ENCODE measurements around the gene LBX2.

Gene LBX2, protein sequence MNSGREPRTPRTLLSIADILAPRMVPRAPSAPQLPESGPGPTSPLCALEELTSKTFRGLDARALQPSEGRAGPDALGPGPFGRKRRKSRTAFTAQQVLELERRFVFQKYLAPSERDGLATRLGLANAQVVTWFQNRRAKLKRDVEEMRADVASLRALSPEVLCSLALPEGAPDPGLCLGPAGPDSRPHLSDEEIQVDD
- total RNA-seq = 0.75 to 3.2 (median 1.5) reads per million in 17 experiments

DNA sequence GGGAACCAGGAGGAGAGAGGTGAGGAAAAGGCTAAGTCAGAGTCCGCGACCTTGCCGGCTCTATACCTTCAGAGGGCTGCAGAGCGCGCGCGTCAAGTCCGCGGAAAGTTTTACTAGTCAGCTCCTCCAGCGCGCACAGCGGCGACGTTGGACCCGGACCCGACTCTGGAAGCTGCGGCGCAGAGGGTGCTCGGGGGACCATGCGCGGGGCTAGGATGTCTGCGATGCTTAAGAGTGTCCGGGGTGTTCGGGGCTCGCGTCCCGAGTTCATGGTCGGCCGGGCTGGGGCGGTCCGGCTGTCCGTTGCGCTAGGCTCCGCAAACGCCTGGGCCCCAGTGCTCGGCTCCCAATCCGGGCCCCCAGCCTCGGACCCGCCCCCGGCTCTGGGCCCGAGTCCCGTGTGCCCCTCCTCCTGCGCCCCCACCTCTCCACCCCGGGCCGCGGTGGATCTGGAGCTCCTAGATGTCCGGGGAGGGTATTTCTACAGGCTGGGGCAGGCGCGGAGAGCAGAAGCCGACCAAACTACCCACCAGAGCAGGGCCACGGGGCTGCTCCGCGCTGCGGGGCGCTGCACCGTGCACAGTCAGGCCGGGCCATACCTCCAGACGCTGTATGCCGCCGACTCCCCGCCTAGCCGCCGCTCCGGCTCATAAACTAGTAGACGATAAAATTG is at the start of gene LBX2:
Gene LBX2, minus strand, starts transcription at position 337 of the 673 bp plus-strand sequence. Its CDS starts 66 bp downstream, at position 271.
- DNase-seq = peak in 3 of 4 experiments; percentile 28 to 52 (median 36)

DNA sequence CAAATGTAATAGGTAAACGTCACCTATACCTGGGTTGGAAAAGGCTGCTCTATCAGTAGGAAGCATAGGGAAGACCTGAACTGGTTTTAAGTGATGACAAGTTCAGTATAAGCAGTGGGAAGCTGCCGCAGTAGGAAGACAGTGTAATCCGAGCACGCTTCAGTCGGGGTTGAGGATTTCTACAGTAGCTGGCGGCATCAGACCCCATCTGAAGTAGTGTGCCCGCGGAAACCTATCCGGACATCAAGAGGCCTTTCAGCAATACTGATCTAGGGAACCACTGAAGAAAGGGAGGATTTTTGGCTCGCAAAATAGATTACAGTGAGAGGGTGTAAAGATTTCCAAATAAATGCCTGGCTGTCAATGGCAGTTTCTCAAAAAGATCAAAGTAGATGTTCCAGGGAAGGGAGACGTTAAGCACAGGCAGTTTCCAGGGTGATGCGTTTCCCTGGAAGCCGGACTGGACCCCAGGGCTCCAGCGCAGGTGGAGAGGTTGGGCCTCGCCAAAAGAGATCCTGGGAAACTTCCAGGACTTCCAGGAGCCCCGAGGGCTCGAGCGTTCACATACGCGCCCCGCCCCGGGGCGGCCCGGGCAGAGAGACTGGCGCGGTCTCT is 49.0 kb upstream of the LBX2 start:
- no peak for DNase-seq

DNA sequence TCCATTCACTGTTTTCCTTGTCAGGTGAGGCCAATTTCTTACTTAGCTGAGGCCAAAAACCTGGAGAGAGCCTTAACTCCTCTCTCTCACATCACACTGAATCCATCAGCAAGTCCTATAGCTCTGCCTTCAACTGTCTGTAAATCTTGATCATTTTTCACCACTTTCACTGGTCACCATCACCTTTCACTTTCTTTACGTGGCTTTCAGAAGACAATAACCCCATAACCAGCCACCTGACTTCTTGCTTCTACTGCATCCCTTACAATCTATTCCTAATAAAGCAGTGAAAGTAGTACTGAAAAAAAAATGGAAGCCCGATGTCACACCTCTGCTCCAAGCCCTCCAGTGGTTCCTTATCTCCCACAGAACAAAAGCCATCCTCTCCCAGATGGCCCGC is 46.6 kb upstream of the LBX2 start:
- no peak for DNase-seq

DNA sequence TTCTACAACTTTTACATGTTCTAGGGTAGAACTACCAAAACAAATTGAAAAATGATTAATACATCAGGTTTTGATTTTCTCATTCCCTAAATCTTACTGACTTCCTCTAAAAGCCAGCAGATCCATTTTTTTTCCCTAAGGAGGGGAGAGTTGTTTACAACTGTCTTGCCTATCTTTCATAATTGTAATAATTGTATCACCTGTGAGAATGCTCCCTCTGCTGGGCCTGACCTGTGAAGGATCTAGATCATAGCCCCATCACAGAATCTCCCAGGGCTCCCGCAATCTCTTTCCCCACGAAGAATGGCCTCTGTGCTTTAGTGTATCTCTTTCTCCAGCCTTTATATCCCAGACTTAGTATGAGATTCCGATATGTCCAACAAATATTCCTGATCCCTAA is 45.2 kb upstream of the LBX2 start:
- DNase-seq = no peak

DNA sequence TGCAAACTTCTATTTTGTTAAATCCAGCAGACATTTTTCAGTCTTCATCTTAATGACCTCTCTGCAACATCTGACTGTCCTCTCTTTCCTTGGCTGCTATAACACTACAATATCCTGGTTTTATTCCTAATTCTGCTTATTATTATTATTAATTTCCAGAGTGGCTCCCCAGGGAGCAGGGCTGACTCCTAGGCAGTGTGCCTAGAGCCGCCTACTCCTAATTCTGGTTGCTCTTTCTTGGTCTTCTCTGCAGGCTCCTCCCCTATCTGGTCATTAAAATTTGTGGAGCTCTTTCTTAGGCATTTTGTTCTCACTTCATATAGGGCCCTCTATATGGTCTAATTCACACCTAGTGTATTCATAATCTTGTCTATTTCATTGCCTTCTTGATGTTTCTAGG is 43.6 kb upstream of the LBX2 start:
- DNase-seq = no peak

DNA sequence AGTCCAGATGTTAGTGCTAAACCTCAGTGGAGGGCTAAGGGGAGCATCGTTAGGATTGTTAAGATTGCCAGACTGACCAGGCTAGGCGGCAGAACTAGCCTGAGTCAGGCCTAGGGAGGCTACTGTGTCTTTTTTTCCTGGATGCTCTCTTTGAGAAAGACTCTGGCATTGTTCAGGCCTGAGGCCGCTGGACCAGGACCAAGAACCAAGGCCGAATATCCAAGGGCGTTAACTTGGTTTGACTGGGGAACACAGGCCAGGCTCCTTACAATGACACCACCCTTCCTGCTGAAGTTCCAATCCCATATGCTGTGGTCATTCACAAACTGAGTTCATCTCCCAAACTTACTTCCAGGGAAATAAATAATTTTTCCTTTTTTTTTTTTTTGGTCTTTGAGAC is 40.9 kb upstream of the LBX2 start:
- no peak for DNase-seq

DNA sequence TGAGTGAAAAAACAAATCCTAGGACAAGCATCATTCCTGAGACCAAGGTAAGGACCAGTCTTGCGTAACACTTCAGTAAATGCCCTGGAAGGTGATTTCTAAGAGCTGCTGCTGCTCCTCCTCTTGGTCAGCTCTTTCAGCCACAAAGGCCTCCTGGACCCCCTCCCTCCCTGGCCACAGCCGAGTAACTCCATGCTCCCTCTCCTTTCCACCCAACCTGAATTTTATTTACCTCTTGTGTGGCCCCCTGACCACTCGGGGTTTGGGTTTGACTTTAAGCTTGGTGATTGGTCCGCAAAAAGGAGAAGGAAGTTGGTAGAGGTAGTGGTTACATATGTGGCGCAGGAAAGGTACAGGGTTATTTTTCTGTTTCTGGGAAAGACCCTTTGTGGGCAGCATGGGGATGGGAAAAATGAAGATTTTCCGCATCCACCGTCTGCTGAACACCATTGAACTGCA is 39.5 kb upstream of the LBX2 start:
- DNase-seq = no peak

DNA sequence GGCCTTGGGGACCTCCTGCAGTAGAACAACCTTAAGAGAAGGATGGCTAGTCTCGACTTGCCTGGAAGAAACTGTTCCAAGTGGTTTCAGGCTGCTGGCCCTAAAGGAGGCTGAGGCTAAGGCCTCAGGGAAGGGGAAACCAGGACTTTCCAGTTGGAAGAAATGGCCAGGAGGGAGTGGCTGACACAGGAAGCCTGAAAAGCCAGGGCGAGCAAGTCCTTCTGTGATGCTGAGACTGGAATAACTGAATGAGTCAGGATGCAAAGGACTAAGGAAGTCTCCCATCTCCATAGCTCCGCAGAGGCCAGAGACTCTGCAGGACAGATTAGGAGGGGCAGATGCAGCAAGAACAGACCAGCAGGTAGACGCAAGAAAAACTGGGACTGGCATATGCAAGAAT is 37.7 kb upstream of the LBX2 start:
- no peak for DNase-seq

DNA sequence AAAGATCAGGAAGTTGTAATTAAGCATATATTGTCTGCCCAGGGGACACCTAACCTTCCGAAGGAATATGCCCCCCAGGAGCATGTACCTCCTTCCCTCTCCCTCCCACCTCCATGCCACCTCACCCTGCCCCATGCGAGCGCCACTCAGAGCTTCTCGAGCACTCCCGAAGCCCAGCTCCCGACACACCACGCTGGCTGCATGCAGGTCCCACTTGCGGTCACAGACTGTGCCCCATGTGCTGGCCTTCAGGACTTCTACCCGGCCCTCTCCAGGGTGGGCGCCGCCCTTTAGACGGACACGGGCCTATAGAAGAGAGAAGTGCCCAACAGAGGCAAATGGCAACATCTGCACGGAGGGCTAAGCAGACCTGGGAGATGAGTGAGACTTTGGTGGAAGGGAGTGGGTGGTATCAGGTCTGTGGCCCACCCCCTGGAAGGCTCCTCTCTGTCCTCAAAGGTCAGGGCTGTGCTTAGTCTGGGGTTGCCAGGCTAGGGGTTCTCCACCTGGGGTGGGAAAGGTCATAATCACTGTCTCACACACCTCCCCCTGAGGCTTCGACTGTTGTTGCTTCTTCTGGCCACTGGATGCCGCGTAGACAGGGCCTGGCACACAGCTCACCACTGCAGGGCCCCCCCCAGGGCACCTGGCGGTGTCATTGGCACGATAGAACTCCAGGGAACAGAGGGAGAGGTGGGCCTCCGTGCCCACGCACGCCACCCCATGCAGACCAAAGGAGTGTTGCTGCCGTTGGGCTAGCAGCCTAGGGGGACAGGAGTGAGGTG is 37.0 kb upstream of the LBX2 start:
- no peak for DNase-seq

DNA sequence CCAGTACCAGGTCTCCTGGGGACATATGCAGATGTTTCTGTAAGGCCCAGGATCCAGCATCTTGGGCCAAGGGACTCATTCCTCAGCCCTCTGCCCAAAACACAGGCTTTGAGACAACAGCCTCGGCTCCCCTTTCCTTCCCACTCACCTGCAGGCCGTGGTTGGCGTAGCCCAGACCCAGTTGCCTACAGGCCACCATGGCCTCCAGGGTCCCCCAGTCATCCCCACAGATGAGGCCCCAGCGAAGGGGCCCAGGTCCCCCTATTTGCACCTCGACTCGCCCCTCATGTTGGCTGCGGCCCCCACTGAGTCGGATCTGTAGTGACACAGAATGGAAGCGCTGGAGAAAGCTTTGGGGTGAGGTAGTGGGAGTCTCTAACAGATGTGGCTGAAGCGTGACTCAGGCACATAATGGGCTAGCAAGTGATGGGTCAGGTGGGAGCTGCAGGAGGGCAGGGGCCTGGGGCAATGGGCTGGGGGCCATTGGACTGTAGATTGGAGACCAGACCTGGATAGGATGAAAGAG is 36.1 kb upstream of the LBX2 start:
- DNase-seq = no peak

DNA sequence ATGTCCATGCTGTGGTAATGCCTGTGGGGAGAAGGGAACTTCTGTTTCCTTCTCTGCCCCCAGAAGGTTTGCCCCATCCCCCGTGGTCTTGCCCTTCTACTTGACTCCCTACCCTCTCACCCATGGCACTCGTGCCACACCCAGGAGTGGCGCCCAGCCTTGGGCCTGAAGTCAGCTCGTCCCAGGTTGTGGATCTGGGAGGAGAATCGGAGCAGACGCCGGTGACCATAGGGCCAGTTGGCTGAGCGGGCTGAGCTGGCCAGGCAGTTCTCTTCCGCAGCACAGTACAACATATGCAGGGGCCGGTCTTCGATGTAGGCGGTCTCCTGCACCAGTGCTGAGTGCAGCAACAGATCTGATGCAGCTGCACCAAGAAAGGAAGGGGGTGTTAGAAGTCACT is 35.0 kb upstream of the LBX2 start:
- DNase-seq = no peak

DNA sequence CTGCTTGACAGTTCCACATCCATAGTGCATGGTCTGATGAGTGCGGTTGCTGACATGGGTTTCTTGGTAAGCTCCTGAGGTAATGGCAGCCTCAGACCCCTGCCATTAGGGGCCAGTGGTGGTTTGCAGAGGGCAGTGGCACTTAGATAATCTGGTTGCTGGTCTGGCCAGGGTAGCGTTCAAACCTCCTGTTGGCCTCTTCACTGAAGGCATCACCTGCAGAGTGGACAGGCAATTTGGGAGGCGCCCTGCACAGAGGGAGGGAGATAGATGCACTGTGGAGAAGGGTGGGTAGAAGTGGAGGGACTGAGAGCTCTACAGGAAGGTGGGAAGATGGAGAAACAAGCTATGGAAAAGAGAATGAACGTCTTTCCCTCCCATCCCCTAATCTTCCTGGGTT is 34.1 kb upstream of the LBX2 start:
- no peak for DNase-seq

DNA sequence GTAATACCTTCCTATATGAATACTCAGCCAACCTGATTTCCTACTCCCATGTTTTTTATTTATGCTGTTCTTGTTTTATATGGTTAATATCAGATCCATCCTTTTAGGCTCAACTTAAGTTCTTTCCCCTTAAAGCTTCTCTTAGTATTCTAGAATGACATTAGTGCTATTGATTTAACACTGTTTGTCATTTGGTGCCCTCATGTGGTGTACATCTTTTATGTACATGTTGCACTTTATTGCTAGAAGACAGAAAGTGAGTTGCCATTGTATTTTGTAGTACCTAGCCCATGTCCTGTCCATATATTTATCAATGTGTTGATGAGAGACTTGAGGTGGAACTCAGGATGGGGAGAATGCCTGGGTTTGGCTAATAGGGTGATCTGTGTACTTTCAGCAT is 32.8 kb upstream of the LBX2 start:
- DNase-seq = peak in 3 of 4 experiments; percentile 31 to 69 (median 63)

DNA sequence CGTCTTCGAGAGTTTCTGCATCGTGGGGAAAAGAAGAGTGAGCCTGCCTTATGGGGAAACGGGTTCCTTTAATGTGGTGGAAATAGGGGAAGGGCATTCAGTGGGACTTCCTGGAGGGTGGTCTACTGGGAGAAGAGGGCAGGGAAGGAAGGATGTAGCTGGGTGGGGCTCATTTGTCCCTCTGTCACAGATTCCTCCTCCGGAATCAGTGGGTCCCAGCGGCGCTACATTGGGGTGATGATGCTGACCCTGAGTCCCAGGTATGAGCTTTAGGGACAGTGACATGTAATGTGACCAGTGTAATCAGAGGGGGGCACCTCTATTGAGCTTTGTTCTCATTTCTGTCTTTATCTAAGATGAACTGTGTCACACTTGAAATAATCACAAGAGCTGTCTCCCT is 32.3 kb upstream of the LBX2 start:
- DNase-seq = no peak

DNA sequence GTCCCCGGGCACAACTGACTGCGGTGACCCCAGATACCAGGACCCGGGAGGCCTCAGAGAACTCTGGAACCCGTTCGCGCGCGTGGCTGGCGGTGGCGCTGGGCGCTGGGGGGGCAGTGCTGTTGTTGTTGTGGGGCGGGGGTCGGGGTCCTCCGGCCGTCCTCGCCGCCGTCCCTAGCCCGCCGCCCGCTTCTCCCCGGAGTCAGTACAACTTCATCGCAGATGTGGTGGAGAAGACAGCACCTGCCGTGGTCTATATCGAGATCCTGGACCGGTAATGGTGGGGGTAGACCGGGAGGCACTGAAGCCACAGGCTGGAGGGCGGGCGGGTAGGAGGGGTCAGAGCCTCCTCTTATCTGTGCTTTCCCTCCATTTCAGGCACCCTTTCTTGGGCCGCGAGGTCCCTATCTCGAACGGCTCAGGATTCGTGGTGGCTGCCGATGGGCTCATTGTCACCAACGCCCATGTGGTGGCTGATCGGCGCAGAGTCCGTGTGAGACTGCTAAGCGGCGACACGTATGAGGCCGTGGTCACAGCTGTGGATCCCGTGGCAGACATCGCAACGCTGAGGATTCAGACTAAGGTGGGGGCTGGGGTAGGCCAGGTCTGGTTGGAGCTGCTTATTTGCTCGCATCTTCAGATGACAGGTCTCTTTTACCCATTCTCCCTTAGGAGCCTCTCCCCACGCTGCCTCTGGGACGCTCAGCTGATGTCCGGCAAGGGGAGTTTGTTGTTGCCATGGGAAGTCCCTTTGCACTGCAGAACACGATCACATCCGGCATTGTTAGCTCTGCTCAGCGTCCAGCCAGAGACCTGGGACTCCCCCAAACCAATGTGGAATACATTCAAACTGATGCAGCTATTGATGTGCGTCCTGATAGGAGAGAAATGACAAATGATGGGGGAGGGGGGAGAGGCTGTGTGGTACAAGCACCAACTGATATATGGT is 31.1 kb upstream of the LBX2 start:
- peak; percentile 51 to 68 (median 64) for DNase-seq

DNA sequence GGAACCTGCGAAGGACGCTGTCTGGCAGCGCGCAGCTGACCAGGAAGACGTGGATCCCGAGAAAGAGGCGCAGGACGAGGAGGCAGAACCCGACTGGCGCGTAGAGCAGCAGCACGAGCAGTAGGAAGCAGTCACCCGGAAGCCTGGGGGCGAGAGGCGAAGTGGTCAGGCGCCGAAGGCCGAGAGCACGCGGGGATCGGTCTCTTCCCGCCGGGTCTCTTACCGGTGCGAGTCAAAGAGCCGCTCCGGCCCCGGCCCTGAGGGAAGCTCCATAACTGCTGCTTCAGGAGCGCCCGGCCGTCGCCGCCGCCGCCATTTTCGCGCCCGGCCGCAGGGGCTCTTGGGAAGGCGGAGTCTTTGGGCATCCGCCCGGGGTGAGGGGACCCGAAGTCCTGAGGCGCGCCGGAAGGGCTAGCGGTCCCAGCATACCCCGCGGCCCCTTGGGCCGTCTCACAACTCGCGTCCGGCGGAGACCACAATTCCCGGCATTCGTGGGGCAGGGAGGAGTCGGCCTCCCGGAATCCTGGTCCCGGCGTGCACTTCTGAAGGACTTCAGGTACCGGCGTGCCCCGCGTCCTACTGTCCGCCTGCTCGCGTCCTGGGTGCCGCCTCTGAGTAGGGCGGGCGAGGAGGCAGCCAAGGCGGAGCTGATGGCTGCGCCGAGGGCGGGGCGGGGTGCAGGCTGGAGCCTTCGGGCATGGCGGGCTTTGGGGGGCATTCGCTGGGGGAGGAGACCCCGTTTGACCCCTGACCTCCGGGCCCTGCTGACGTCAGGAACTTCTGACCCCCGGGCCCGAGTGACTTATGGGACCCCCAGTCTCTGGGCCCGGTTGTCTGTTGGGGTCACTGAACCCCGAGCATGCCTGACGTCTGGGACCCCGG is 30.2 kb upstream of the LBX2 start, which contains the start of the genes AUP1 and HTRA2:
Gene AUP1, minus strand, starts transcription at position 350 of the 882 bp plus-strand sequence. Its CDS starts 77 bp downstream, at position 273.
Gene HTRA2, plus strand, starts transcription at position 577 of the 882 bp plus-strand sequence. Its CDS starts 74 bp downstream, at position 651.
- peak; percentile 99 to 100 (median 100) for DNase-seq

DNA sequence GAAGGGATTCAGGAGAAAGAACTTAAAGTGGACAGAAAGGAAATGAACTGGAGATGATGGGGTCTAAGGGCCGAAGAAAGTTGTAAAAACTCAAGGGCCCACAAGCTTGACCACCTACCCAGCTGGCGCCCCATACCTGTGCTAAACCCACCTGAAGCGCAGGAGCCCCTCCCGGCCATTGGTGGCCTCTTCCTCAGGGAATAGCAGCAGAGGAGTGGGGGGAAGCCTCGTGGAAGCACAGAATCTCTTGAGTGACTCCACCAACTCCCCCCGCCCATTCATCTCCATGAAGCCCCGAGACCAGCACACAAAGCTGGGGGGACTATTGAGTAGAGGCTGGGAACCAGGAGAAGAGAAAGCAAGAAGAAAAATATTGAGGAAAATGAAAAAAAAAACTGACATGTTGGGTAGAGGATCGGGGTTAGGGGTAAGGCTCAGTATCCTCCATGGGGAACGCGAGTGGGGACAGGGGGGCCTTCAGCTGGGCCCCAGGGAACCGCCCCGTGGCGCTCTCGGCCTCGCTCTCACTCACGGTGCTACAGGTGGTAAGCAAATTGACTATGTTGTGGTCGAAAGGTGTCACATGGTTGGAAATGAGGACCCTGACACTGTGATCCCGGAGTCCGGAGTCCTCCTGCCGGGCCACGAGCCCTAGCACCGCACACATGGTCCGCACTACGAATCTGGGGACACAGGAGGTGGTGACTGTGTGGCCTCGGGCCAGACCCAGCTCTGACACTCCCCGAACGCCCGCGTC is 29.4 kb upstream of the LBX2 start:
- no peak for DNase-seq

DNA sequence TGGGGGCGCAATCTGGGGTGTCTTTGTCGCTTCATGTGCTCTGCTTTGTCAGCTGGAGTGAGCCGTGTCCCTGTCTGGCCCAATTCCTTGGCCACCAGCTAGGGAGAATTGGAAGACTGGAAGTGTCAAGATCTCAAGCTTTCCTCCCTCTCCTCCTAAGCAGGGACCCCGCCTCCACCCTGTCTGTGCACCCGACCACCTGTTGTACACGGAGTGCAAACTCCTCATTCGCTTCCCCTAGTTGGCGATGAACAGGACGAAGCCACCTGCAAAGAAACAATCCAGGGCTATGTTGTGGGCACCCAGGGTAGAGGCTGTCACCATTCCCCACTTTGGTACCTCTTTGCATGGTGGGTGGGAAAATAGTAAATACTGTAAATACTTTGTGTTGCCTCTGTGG is 28.3 kb upstream of the LBX2 start:
- DNase-seq = no peak

DNA sequence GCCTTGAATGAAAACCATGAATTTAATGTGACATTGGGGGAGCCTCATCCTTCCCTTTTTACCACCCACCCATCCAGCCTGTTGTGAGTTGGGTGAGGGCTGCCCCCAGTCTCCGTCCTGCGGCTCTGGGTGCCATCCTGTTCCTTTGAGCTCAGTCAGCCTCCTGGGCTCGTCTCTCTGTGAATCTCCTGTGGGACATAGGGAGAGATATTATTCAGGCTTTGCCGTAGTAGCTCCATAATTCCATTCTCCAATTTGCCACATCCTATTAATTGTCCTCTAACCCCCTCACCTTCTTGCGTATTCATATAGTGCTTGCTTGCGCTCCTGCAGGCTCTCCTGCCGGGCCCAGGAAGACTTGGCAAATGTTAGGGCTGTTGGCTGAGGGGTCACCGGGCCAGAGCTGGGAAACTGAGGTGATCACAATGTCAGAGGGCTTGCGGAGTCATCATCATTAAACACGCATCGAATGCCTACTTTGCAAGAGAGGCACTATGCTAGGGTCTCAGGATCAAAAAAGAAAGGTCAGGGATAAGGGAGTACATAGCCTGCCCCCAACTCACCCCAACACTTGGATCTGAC is 27.3 kb upstream of the LBX2 start:
- DNase-seq = no peak

All from suppressor macrophage (primary cell).